ENCODE results near the gene VTI1B.

VTI1B gene

DNA sequence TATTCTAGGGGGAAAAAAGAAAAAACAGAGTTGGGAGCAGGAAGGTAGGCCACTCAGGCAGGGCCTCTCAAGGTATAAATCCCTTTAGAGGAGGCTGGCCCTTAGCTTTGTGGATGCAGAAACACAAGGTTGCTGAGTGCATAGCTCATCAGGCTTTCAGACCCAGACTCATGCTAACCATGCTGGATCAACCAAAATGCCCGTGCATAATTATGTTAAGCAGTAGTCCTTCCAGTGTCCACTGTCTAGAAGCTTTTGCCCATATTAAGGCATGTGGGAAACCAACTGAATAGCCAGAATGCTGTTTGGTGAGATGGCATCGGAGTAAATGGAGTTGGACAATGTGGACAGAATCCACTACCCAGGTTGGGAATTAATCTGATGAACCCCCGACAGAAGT lies 35.8 kb downstream of the VTI1B start:
- no peak overlapping the region for H3K9ac ChIP-seq (ENCODE audit: low read depth, low read length, poor library complexity)
- H3K4me2 ChIP-seq (ENCODE audit: insufficient read depth, low read length, poor library complexity, severe bottlenecking) = no peak overlapping the region
- H2BK15ac ChIP-seq (ENCODE audit: low read length) = no peak overlapping the region
- H3K27me3 ChIP-seq (ENCODE audit: control insufficient read depth in 3 of 3, insufficient read depth in 3 of 3, low read depth in 1 of 3, low read length in 3 of 3) = no peaks in the 10 kb centered on the region
- no peak overlapping the region for H2AK5ac ChIP-seq (ENCODE audit: low read depth, low read length)
- no peak overlapping the region for H4K8ac ChIP-seq (ENCODE audit: low read depth, low read length)
- peaks cover 4 to 5% of the 10 kb centered on the region in 2 donors for H3K36me3 ChIP-seq (replicated peaks in 1 of 2; ENCODE audit: control insufficient read depth in 2 of 2, insufficient read depth in 2 of 2, low read length in 2 of 2)
- H3K18ac ChIP-seq (ENCODE audit: low read length) = no peak overlapping the region
- no peak overlapping the region for H2BK5ac ChIP-seq (ENCODE audit: low read length)
- no peak overlapping the region for H3K14ac ChIP-seq (ENCODE audit: low read length)
- no peaks in the 10 kb centered on the region for H3K4me1 ChIP-seq (ENCODE audit: control insufficient read depth in 2 of 2, insufficient read depth in 1 of 2, low read depth in 1 of 2, low read length in 2 of 2)
- no peak overlapping the region for H2BK120ac ChIP-seq (ENCODE audit: low read depth, low read length)
- no peak overlapping the region for H3K23ac ChIP-seq (ENCODE audit: low read depth, low read length, poor library complexity)
- H2BK12ac ChIP-seq (ENCODE audit: low read length) = no peak overlapping the region
- H3K4ac ChIP-seq (ENCODE audit: low read length) = no peak overlapping the region
- H3K9me3 ChIP-seq (replicated peaks in 1 of 2; ENCODE audit: control insufficient read depth in 2 of 2, insufficient read depth in 1 of 2, low read depth in 1 of 2, low read length in 2 of 2) = no peaks in the 10 kb centered on the region
- no peak overlapping the region for H4K91ac ChIP-seq (ENCODE audit: low read depth, low read length, poor library complexity)
- H3K27ac ChIP-seq (replicated peaks; ENCODE audit: low read length) = no peak overlapping the region
- peaks cover 1% of the 10 kb centered on the region for H3K79me1 ChIP-seq (ENCODE audit: low read depth, low read length)
- no peak for DNase-seq (ENCODE audit: low spot score)
- WGBS, 2 donors (ENCODE audit: extremely low coverage in 2 of 2, insufficient read length in 2 of 2, insufficient replicate concordance in 1 of 2) = no CpG with 5 or more reads among the region's 3 CpGs
- no peak overlapping the region for H3K4me3 ChIP-seq (ENCODE audit: low read length in 2 of 2)
- H2AFZ ChIP-seq (ENCODE audit: low read length) = no peak overlapping the region

DNA sequence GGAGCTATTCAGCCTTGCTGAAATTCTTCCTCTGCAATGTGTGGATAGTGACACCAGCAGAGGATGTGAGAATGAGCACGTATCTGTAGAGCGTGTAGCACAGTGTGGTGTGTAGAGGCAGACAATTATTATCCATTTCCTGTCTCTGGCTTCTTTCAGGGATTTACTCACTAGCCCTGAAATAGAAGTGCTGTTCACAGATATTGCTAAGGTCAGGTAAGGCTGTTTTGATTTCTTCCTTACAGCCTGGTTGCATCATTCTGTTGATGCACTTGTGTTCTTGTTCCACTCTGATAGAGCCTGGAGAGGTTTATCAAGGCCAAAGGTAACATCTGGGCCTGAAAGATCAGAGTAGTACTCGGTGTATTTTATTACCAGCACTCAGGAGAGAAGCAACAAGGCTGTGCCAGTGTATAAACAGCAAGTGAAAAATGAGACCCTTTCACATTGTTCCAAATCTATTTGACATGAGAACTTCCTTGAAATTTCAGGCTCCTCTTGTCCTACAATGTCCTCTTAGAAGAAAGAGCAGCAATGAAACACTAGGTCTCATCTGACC lies 38.0 kb downstream of the VTI1B start:
- no CpG with 5 or more reads among the region's 3 CpGs for WGBS, 2 donors (ENCODE audit: extremely low coverage in 2 of 2, insufficient read length in 2 of 2, insufficient replicate concordance in 1 of 2)
- no peak overlapping the region for H2BK120ac ChIP-seq (ENCODE audit: low read depth, low read length)
- no peak overlapping the region for H3K4me3 ChIP-seq (ENCODE audit: low read length in 2 of 2)

DNA sequence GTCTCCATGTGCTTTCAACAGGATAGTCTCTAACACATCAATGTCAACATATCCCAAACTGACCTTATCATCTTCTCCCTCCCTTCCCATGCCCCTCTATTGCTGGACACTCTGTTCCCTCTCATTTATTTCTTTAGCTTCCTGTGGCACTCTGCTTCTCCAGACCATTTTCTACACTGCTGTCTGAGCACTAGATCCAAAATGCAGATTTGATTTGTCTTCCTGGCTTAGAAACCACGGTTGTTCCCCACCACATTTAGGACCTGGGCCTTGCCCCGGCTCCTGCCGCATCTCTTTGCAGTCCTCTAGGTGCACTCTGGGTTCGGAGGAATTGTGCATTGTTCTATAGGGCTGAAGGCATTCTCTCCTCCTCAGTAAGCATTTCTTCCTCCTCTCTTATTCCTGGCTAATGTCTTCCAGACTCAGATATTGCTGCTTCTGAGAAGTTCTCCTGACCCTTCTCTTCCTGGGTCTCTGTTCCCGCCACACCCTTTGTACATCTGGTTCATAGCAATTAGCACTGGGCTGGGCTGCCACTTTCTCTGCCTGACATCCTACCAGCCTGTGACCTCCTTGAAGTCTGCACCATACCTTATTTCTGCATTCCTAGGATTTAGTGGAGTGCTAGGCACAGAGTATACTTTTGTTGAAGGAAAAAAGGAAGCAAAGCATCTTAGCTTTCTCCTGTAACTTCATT lies 40.8 kb downstream of the VTI1B start:
- no peak for DNase-seq (ENCODE audit: low spot score)
- H4K91ac ChIP-seq (ENCODE audit: low read depth, low read length, poor library complexity) = no peak overlapping the region
- H3K23ac ChIP-seq (ENCODE audit: low read depth, low read length, poor library complexity) = no peak overlapping the region

More for the DNA sequence above, 38.0 kb downstream of the VTI1B start:
- peaks cover 0 to 1% of the 10 kb centered on the region in 2 donors for H3K36me3 ChIP-seq (replicated peaks in 1 of 2; ENCODE audit: control insufficient read depth in 2 of 2, insufficient read depth in 2 of 2, low read length in 2 of 2)
- no peak overlapping the region for H3K14ac ChIP-seq (ENCODE audit: low read length)
- peaks cover 1% of the 10 kb centered on the region for H3K79me1 ChIP-seq (ENCODE audit: low read depth, low read length)
- no peak overlapping the region for H4K8ac ChIP-seq (ENCODE audit: low read depth, low read length)
- H4K91ac ChIP-seq (ENCODE audit: low read depth, low read length, poor library complexity) = no peak overlapping the region
- no peak overlapping the region for H3K4me2 ChIP-seq (ENCODE audit: insufficient read depth, low read length, poor library complexity, severe bottlenecking)
- H2AFZ ChIP-seq (ENCODE audit: low read length) = no peak overlapping the region
- H3K18ac ChIP-seq (ENCODE audit: low read length) = no peak overlapping the region
- H3K4ac ChIP-seq (ENCODE audit: low read length) = no peak overlapping the region
- H3K9ac ChIP-seq (ENCODE audit: low read depth, low read length, poor library complexity) = no peak overlapping the region
- H3K27me3 ChIP-seq (ENCODE audit: control insufficient read depth in 3 of 3, insufficient read depth in 3 of 3, low read depth in 1 of 3, low read length in 3 of 3) = no peaks in the 10 kb centered on the region
- no peak overlapping the region for H2AK5ac ChIP-seq (ENCODE audit: low read depth, low read length)
- H3K9me3 ChIP-seq (replicated peaks in 1 of 2; ENCODE audit: control insufficient read depth in 2 of 2, insufficient read depth in 1 of 2, low read depth in 1 of 2, low read length in 2 of 2) = no peaks in the 10 kb centered on the region
- H2BK15ac ChIP-seq (ENCODE audit: low read length) = no peak overlapping the region
- no peak overlapping the region for H2BK12ac ChIP-seq (ENCODE audit: low read length)
- DNase-seq (ENCODE audit: low spot score) = no peak
- no peak overlapping the region for H3K27ac ChIP-seq (replicated peaks; ENCODE audit: low read length)
- H3K4me1 ChIP-seq (ENCODE audit: control insufficient read depth in 2 of 2, insufficient read depth in 1 of 2, low read depth in 1 of 2, low read length in 2 of 2) = no peaks in the 10 kb centered on the region
- H3K23ac ChIP-seq (ENCODE audit: low read depth, low read length, poor library complexity) = no peak overlapping the region
- no peak overlapping the region for H2BK5ac ChIP-seq (ENCODE audit: low read length)

DNA sequence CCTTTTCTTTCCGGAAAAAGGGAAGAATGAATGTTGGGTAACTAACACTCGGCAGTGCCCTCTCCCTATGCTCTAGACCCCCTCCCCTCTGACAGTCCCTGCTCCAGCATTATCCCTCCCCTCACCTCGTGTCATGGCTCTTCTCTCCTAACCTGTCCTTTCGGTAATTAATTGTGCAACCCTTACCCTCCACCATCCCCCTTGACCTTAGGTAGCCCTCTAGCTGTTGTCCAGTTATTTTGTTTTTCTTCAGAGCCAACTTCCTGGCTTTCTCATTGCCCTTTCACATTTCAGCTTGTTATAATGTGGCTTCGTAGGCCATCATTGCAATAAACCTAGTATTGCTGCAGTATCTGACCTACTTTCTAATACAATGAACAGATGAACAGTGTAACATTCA lies 43.5 kb downstream of the VTI1B start:
- Histone ChIP-seq H4K91ac (ENCODE audit: low read depth, low read length, poor library complexity) (no peak overlapping the region), H3K79me1 (ENCODE audit: low read depth, low read length) (no peaks in the 10 kb centered on the region), H3K23ac (ENCODE audit: low read depth, low read length, poor library complexity) (no peak overlapping the region), H2AK5ac (ENCODE audit: low read depth, low read length) (no peak overlapping the region), H3K36me3 (replicated peaks in 1 of 2; ENCODE audit: control insufficient read depth in 2 of 2, insufficient read depth in 2 of 2, low read length in 2 of 2) (peaks cover 0 to 3% of the 10 kb centered on the region in 2 donors), H2BK12ac (ENCODE audit: low read length) (no peak overlapping the region), H3K18ac (ENCODE audit: low read length) (no peak overlapping the region), H3K9ac (ENCODE audit: low read depth, low read length, poor library complexity) (no peak overlapping the region), H3K4me1 (ENCODE audit: control insufficient read depth in 2 of 2, insufficient read depth in 1 of 2, low read depth in 1 of 2, low read length in 2 of 2) (no peaks in the 10 kb centered on the region), H2BK15ac (ENCODE audit: low read length) (no peak overlapping the region), H2BK5ac (ENCODE audit: low read length) (no peak overlapping the region), H3K27me3 (ENCODE audit: control insufficient read depth in 3 of 3, insufficient read depth in 3 of 3, low read depth in 1 of 3, low read length in 3 of 3) (no peaks in the 10 kb centered on the region), H3K9me3 (replicated peaks in 1 of 2; ENCODE audit: control insufficient read depth in 2 of 2, insufficient read depth in 1 of 2, low read depth in 1 of 2, low read length in 2 of 2) (no peaks in the 10 kb centered on the region), H3K27ac (replicated peaks; ENCODE audit: low read length) (no peak overlapping the region), H2BK120ac (ENCODE audit: low read depth, low read length) (no peak overlapping the region), H3K4me3 (ENCODE audit: low read length in 2 of 2) (no peak overlapping the region), H2AFZ (ENCODE audit: low read length) (no peak overlapping the region), H4K8ac (ENCODE audit: low read depth, low read length) (no peak overlapping the region), H3K14ac (ENCODE audit: low read length) (no peak overlapping the region), H3K4ac (ENCODE audit: low read length) (no peak overlapping the region), H3K4me2 (ENCODE audit: insufficient read depth, low read length, poor library complexity, severe bottlenecking) (no peak overlapping the region)
- DNase-seq (ENCODE audit: low spot score) = no peak
- no CpG with 5 or more reads among the region's 5 CpGs for WGBS, 2 donors (ENCODE audit: extremely low coverage in 2 of 2, insufficient read length in 2 of 2, insufficient replicate concordance in 1 of 2)

More for the DNA sequence above, 40.8 kb downstream of the VTI1B start:
- peaks cover 0 to 3% of the 10 kb centered on the region in 2 donors for H3K36me3 ChIP-seq (replicated peaks in 1 of 2; ENCODE audit: control insufficient read depth in 2 of 2, insufficient read depth in 2 of 2, low read length in 2 of 2)
- H3K79me1 ChIP-seq (ENCODE audit: low read depth, low read length) = no peaks in the 10 kb centered on the region
- no peaks in the 10 kb centered on the region for H3K27me3 ChIP-seq (ENCODE audit: control insufficient read depth in 3 of 3, insufficient read depth in 3 of 3, low read depth in 1 of 3, low read length in 3 of 3)
- no peak overlapping the region for H3K9ac ChIP-seq (ENCODE audit: low read depth, low read length, poor library complexity)
- no peak overlapping the region for H2AK5ac ChIP-seq (ENCODE audit: low read depth, low read length)
- H2BK120ac ChIP-seq (ENCODE audit: low read depth, low read length) = no peak overlapping the region
- no peaks in the 10 kb centered on the region for H3K4me1 ChIP-seq (ENCODE audit: control insufficient read depth in 2 of 2, insufficient read depth in 1 of 2, low read depth in 1 of 2, low read length in 2 of 2)
- no peak overlapping the region for H2AFZ ChIP-seq (ENCODE audit: low read length)
- no peak overlapping the region for H3K14ac ChIP-seq (ENCODE audit: low read length)
- no peak overlapping the region for H3K4me3 ChIP-seq (ENCODE audit: low read length in 2 of 2)
- no peak overlapping the region for H4K8ac ChIP-seq (ENCODE audit: low read depth, low read length)
- H3K27ac ChIP-seq (replicated peaks; ENCODE audit: low read length) = no peak overlapping the region
- H3K4me2 ChIP-seq (ENCODE audit: insufficient read depth, low read length, poor library complexity, severe bottlenecking) = no peak overlapping the region
- no peak overlapping the region for H2BK5ac ChIP-seq (ENCODE audit: low read length)
- no CpG with 5 or more reads among the region's 5 CpGs for whole genome bisulfite sequencing, 2 donors (ENCODE audit: extremely low coverage in 2 of 2, insufficient read length in 2 of 2, insufficient replicate concordance in 1 of 2)
- no peaks in the 10 kb centered on the region for H3K9me3 ChIP-seq (replicated peaks in 1 of 2; ENCODE audit: control insufficient read depth in 2 of 2, insufficient read depth in 1 of 2, low read depth in 1 of 2, low read length in 2 of 2)
- no peak overlapping the region for H3K18ac ChIP-seq (ENCODE audit: low read length)
- H3K4ac ChIP-seq (ENCODE audit: low read length) = no peak overlapping the region
- no peak overlapping the region for H2BK15ac ChIP-seq (ENCODE audit: low read length)
- H2BK12ac ChIP-seq (ENCODE audit: low read length) = no peak overlapping the region

Data from neuronal stem cell (in vitro differentiated cells).